GM21381 (cell line): ENCODE measurements around the gene CMYA5.

ENCODE experiments used
- ATAC-seq: cut with Tn5 transposase; IDR thresholded peaks from one replicate; pipeline ENCODE4 v1.9.1; 2021; ENCODE audit warnings: mild to moderate bottlenecking, moderate library complexity; ENCODE audit not compliant: unreplicated experiment

Gene CMYA5

GRCh38 chr5:79793304-79793703, 103.7 kb downstream of the CMYA5 start:
- no peak for ATAC-seq

GRCh38 chr5:79793722-79794121, 104.1 kb downstream of the CMYA5 start:
- ATAC-seq, result no peak

DNA sequence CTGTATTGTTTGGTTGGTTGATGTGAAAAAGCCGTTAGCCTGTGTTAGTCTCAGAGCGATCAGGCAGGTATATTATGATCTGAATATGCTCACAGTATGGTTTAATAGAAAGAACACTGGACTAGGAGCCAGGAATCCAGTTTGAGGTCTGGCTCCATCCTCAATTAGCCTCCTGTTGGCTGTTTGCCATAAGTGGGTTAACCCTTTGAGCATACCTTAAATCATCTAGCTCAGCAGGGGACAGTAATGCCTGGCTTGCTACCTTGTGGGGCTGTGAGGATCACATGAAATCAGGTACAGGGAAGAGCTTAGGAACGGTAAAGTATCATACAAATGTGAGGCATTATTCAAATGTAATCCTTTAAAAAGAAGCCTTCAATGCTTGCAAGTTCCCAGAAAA, 104.7 kb downstream of the CMYA5 start:
- no peak for ATAC-seq

DNA sequence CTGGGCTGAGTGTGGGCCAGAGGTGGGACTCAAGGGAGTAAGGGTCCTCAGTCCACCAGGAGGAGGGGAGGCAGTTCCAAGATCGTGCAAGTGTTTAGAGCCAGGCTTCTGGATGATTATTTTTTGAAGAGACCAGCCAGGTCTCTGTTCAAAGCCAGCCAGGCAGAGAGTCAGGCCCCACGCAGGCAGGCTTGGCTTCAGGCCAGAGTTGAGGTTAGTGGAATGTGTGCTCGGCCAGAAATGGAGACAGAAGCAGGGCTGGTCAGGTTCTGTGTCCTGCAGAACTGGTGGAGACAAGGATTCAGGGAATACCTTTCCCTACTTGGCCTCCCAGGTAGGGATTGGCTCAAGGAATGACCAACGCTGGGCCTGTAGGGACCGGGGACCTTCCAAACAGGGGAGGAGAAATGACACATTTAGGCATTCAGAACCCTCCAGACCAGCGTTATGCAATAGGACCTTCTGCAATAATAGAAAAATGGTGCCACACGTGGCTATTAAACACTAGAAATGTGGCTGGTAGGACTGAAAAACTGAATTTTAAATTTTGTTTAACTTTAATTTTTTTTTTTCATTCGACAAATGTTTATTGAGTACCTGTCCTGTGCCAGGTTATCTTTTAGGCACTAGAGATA, 106.2 kb downstream of the CMYA5 start:
- no peak for ATAC-seq

- ATAC-seq, result no peak
Measured at GRCh38 chr5:79798893-79799590, 109.4 kb downstream of the CMYA5 start.

DNA sequence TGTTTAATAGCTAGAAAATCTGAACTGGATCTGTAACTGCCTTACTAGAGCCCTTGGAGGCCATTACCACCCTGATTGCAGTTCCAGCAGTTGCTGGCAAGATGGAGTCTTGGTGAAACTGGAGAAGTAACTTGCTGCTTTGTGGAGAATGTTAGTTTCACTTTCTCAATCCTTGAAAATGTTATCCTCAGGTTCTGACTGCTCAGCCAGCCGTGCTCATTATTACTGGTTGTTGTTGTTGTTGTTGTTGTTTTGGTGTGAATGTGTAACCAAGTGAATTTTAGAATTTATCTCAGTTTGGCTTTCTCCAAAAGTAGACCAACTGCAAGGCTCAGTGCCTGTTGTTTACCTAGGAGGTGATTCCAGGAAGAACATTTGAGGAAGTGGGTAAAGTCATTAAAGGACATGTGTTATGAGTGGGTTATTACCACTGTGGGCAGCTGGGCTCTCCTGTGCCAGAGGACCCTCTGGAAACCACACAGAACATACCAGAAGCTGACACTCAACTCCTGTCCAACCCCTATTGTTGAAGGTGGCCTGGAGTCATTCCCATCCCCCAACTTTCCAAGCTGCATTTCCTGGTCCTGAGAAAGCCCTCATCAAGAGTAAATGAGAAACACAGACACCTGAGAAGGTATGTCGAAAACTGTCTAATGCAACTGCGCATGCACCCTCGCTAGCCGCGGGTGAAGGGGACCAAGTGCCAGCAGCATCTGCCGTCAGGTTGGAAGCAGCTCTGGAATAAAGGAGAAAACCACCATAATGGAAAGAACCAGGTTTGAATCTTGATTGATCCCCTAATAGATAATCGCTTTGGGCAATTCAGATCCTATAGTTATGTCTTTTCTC, 111.6 kb downstream of the CMYA5 start:
- no peak for ATAC-seq

DNA sequence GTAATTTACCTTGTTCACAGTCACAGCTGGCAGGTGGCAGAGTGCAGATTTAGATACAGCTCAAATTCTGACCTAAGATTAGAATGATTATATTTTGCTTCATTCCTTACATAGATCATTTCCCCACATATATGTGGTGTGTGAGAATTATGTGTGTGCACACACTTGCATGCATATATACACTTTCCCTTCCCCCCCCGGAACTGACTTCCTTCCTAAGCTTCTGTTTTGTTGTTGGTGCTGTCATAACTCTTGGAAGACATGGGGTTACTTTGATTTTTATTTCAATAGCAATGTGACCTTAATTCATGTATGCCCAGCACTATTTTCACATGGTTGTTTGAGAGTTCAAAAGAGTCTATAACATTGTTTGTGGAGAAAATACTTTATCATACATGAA, 112.8 kb downstream of the CMYA5 start:
- ATAC-seq, result no peak

DNA sequence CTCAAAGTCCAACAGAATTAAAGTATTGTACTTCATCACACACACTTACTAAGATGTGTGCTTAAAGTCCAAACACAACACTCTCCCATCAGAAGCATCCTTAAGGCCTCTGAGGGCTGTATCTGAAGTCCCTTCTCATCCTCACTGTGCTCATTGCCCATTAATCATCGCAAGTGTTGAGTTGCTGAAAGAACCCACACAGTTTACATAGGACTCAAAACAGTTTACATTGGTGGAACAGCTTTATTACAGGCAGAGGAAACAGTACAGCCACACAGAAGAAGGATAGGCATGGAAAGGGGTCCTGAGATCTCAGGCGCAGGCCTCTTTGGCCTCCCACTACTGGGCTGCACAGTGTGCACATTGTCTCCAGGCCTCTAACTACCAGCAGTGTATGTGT, 113.4 kb downstream of the CMYA5 start:
- ATAC-seq, result no peak

DNA sequence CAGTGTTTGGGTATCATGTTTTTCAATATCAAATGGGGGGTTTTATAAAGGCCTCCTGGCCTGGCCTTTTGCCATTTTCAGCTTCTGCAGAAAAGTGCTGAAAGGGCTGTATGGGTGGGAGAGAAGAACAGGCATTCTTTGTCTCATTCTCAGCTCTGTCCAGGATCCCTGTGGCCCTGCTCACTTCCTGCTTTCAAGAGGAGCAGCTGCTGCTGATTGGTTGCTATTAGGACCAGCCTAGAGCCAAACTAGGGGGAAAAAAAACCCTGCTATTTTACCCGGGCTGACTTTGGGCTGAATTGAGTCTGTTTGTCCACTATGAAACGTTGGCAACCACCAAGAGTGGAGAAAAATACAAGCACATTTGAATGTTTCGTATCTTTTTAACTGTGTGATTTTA, 117.1 kb downstream of the CMYA5 start:
- ATAC-seq, result no peak

GRCh38 chr5:79809743-79810142, 120.1 kb downstream of the CMYA5 start:
- no peak for ATAC-seq

DNA sequence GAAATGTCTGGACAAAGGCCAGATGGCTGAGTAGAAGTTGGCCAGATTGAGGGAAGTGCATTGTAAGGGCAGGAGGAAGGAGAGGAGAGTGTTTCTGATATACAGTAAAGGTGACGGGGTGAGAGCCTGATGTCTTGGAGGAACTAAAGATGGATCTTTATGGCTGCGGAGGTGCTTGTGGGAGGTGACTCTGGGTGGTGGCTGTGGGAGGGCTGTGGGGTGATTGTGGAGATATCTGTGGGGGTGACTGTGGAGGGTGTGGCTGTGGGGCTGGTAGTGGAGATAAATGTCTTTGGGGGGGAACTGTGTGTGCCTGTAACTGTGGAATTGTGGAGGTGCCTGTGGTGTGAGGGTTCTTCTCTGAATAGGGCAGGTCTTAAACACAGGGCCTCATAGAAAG, 121.4 kb downstream of the CMYA5 start:
- no peak for ATAC-seq

GRCh38 chr5:79811904-79812303, 122.3 kb downstream of the CMYA5 start:
- no peak for ATAC-seq

GRCh38 chr5:79814699-79815098, 125.1 kb downstream of the CMYA5 start:
- ATAC-seq, result no peak

- no peak for ATAC-seq
Measured at GRCh38 chr5:79816014-79816413, 126.4 kb downstream of the CMYA5 start.

DNA sequence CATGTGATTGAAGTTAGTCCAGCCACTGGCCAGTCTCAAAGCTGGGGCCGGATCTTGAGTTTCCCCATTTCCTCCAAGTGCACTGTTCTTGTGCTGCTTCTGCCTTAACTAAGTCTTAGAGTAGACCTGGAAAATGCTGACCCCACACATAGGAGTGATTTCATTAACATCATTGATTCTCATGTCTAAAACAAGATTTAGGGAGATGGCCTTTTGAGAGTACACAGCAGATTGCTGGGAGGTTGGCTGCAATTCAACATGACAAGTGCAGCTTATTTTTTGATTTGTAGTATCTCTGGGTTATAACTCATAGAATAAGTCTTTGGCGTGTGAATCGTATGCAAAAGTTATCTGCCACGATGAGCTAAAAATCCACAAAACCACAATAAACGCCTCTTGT, 131.0 kb downstream of the CMYA5 start:
- ATAC-seq, result no peak

- no peak for ATAC-seq
Measured at GRCh38 chr5:79824444-79824843, 134.8 kb downstream of the CMYA5 start.

DNA sequence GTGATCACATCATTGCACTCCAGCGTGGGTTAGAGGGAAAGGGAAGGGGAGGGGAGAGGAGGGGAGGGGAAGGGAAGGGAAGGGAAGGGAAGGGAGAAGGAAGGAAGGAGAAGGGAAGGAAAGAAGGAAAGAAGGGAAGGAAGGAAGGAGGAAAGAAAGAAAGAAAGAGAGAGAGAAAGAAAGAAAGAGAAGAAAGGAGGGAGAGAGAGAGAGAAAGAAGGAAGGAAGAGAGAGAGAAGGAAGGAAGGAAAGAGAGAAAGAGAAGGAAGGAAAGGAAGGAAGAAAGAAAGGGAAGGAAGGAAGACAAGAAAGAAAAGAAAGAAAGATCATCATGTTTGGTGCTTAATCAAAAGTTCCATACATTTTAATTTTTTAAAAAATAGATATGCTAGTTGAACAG, 136.2 kb downstream of the CMYA5 start:
- ATAC-seq, result no peak

- ATAC-seq, result no peak
Measured at GRCh38 chr5:79827159-79827629, 137.6 kb downstream of the CMYA5 start.

DNA sequence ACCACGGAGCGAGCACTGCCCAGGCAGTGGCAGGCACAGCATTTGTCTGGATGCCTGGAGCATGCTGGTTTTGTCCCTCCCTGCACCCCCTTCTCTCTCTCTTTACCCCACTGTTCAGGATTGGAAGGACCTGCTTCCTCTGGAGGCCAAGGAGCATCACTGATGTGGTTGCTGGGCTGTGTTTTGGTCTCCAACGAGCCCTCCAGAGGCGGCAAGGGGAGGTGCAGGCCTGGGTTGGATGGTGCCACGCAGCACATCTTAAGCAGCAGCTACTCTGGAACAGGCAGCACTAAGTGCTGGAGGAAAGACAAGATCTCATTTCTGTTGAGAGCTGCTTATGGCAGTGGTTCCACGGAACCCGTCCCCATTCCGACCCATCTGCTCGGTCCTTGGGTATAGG, 139.6 kb downstream of the CMYA5 start:
- no peak for ATAC-seq

DNA sequence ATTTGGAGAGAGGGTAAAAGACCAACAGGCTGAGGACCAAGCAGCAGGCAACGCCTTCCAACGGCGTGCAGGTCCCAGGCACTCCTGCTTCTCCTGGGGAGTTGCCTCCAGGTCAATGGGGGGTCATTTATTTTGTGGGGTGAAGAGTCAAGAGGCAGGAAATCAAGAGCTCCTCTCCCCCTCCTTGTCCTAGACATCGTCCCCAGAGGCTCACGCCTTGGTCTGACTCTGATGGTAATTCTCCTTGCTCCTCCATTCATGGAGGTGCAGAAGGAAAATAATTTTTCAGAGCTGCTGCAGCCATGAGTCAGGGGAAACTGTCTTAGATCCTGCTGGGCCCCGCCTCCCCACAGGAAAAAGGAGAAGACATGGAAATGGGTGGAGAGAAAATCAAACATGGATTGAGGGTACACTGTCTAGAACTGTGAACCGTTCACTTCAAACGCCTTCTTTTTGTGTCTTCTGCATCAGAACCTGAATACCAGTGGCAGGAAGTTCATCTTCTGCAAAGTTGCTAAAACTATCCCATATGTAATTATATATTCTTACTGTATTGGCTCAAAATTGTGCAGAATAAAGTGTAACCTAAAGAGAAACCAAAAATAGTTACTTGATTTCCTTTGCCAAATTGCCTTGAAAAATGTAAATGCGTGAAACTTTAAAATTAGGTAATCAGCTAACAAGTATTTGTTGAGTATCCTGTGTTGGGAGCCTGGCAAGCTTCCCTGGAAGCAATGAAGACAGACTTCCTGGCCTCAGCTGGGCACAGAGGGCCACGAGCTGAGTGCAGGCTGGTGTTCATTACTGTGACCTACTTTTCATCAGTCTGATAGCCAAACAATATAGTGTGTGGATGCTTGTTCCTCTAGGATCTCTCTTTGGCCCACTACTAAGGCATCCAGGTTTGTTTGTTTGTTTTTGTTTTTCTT, 142.0 kb downstream of the CMYA5 start:
- ATAC-seq, result no peak

GRCh38 chr5:79832911-79833310, 143.3 kb downstream of the CMYA5 start:
- no peak for ATAC-seq
